IPS-15b (cell line): ENCODE results near the gene COPRS.

Experiments used
- H3K27me3 ChIP-seq: one replicate; pipeline ENCODE4 v1.6.1; 2013; ENCODE audit warnings: low read length; ENCODE audit not compliant: control insufficient read depth, insufficient read depth
- H3K36me3 ChIP-seq: one replicate; pipeline ENCODE4 v1.6.1; 2013; ENCODE audit warnings: low read length; ENCODE audit not compliant: control insufficient read depth, insufficient read depth
- H3K4me1 ChIP-seq: one replicate; pipeline ENCODE4 v1.6.1; 2013; ENCODE audit warnings: mild to moderate bottlenecking, low read length; ENCODE audit not compliant: control insufficient read depth, insufficient read depth
- H3K4me3 ChIP-seq: one replicate; pipeline ENCODE4 v1.5.1; 2013; ENCODE audit warnings: low read depth, low read length
- H3K9ac ChIP-seq: one replicate; pipeline ENCODE4 v1.6.1; 2013; ENCODE audit warnings: low read depth, mild to moderate bottlenecking, low read length
- H3K9me3 ChIP-seq: one replicate; pipeline ENCODE4 v1.6.1; 2013; ENCODE audit warnings: mild to moderate bottlenecking, low read length; ENCODE audit not compliant: control insufficient read depth, insufficient read depth

COPRS gene

DNA sequence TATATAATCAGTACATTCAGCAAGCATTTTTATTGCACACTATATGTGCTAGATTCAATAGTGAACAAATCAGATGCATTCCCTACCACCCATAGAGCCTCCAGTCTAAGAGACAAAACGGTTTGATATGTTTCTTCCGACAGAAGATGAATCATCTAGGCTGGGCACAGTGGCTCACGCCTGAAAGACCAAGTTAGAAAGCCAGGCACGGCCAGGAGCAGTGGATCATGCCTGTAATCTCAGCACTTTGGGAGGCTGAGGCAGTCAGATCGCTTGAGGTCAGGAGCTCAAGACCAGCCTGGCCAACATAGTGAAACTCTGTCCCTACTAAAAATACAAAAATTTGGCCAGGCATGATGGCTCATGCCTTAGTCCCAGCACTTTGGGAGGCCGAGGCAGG, 18.3 kb upstream of the COPRS start:
- H3K36me3 ChIP-seq = peaks cover 38% of the 10 kb centered on the region
- H3K4me1 ChIP-seq = no peaks in the 10 kb centered on the region
- H3K27me3 ChIP-seq = no peaks in the 10 kb centered on the region
- no peak overlapping the region for H3K9ac ChIP-seq
- H3K4me3 ChIP-seq = no peak overlapping the region
- no peaks in the 10 kb centered on the region for H3K9me3 ChIP-seq

DNA sequence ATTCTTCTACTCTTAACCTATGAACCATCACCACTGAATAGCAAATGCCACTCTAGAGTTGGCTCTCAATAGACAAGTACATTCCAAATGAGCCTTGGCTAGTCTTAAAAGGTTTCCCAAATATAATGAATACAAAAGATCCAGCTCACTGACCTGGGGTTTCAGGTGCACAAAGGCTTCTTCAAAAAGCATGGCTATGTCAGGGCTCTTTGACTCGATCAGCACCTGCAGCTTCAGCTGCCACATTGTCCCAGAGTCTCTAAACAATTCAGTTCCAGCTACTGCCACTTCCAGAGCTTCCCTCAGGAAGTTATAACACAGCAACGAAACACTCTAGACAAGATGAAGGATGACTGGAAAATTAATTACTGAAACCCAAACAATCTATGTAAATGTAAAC, 16.0 kb upstream of the COPRS start:
- Histone ChIP-seq H3K27me3 (no peaks in the 10 kb centered on the region), H3K9ac (no peak overlapping the region), H3K9me3 (no peaks in the 10 kb centered on the region), H3K36me3 (peaks cover 41% of the 10 kb centered on the region), H3K4me3 (no peak overlapping the region), H3K4me1 (no peaks in the 10 kb centered on the region)

- Histone ChIP-seq H3K27me3 (no peaks in the 10 kb centered on the region), H3K36me3 (peaks cover 38% of the 10 kb centered on the region), H3K4me3 (no peak overlapping the region), H3K9me3 (no peaks in the 10 kb centered on the region), H3K4me1 (no peaks in the 10 kb centered on the region), H3K9ac (no peak overlapping the region)
Observed at GRCh38 chr17:31869797-31870568, 10.9 kb upstream of the COPRS start.

GRCh38 chr17:31869031-31869430, 10.0 kb upstream of the COPRS start:
- Histone ChIP-seq H3K9ac (no peak overlapping the region), H3K4me1 (no peaks in the 10 kb centered on the region), H3K4me3 (no peak overlapping the region), H3K9me3 (no peaks in the 10 kb centered on the region), H3K36me3 (peaks cover 37% of the 10 kb centered on the region), H3K27me3 (no peaks in the 10 kb centered on the region)

DNA sequence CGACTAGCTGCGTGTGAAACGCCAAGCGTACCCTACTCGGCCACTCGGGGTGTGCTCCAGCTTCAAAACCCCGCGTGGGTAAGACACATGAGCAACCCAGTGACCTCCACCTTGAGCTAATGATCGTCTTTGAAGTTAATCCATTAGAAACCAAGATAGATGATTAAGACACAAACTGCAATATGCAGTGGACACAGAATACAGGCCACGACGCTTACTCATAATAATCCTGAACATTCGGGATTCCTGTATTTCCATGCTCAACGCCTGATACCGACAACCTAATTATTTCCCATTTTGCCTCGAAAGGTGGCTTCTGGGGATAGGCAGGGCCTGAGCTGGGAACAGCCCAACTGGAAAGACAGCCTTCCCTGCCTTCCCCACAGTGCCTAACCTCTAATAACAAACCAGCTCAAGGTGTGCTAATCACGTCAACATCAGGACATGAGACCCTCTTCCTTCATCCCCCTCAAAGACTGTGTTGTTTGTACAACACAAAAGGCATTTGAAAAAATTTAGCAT, 504 bp upstream of the COPRS start:
- Histone ChIP-seq H3K9ac (no peak overlapping the region), H3K4me1 (peaks cover 3% of the 10 kb centered on the region), H3K4me3 (peak overlapping the region; percentile 71), H3K9me3 (no peaks in the 10 kb centered on the region), H3K27me3 (peaks cover 7% of the 10 kb centered on the region), H3K36me3 (peaks cover 6% of the 10 kb centered on the region)

GRCh38 chr17:31857920-31858641, 963 bp downstream of the COPRS start:
- Histone ChIP-seq H3K9ac (no peak overlapping the region), H3K27me3 (peaks cover 7% of the 10 kb centered on the region), H3K4me3 (peak overlapping the region; percentile 76), H3K4me1 (peaks cover 3% of the 10 kb centered on the region), H3K9me3 (no peaks in the 10 kb centered on the region), H3K36me3 (peaks cover 3% of the 10 kb centered on the region)

GRCh38 chr17:31856750-31857149, 2.3 kb downstream of the COPRS start:
- no peak overlapping the region for H3K9ac ChIP-seq
- no peaks in the 10 kb centered on the region for H3K36me3 ChIP-seq

GRCh38 chr17:31854672-31855071, 4.4 kb downstream of the COPRS start:
- Histone ChIP-seq H3K9me3 (no peaks in the 10 kb centered on the region), H3K9ac (no peak overlapping the region), H3K4me1 (peaks cover 3% of the 10 kb centered on the region), H3K36me3 (no peaks in the 10 kb centered on the region), H3K27me3 (peaks cover 7% of the 10 kb centered on the region), H3K4me3 (no peak overlapping the region)

More at GRCh38 chr17:31856750-31857149, 2.3 kb downstream of the COPRS start:
- peaks cover 7% of the 10 kb centered on the region for H3K27me3 ChIP-seq
- H3K4me1 ChIP-seq = peaks cover 3% of the 10 kb centered on the region
- H3K9me3 ChIP-seq = no peaks in the 10 kb centered on the region
- no peak overlapping the region for H3K4me3 ChIP-seq

DNA sequence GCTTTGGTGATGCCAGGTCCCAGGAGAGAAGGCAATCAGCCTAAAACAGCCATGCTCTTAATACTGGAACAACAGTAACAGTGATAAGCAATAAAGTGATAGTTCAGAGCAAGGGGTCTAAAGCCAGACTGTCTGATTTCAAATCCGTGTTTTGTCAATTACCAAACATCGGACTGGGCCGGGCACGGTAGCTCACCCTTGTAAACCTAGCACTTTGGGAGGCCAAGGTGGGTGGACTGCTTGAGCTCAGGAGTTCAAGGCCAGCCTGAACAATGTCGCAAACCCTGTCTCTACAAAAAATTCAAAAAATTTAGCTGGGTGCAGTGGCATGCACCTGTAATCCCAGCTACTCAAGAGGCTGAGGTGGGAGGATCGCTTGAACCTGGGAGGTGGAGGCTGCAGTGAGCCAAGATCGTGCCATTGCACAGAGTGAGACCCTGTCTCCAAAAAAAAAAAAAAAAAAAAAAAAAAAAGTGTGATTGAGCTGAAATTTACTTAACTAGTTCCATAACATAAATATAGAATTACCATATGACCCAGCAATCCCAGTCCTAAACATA, 5.1 kb downstream of the COPRS start:
- no peak overlapping the region for H3K4me3 ChIP-seq

GRCh38 chr17:31845291-31845690, 13.8 kb downstream of the COPRS start:
- Histone ChIP-seq H3K36me3 (no peaks in the 10 kb centered on the region), H3K4me1 (no peaks in the 10 kb centered on the region), H3K9ac (no peak overlapping the region), H3K27me3 (peaks cover 10% of the 10 kb centered on the region), H3K9me3 (no peaks in the 10 kb centered on the region), H3K4me3 (no peak overlapping the region)

More for the DNA sequence above, 5.1 kb downstream of the COPRS start:
- Histone ChIP-seq H3K27me3 (peaks cover 7% of the 10 kb centered on the region), H3K4me1 (no peaks in the 10 kb centered on the region), H3K9ac (no peak overlapping the region), H3K9me3 (no peaks in the 10 kb centered on the region), H3K36me3 (no peaks in the 10 kb centered on the region)

DNA sequence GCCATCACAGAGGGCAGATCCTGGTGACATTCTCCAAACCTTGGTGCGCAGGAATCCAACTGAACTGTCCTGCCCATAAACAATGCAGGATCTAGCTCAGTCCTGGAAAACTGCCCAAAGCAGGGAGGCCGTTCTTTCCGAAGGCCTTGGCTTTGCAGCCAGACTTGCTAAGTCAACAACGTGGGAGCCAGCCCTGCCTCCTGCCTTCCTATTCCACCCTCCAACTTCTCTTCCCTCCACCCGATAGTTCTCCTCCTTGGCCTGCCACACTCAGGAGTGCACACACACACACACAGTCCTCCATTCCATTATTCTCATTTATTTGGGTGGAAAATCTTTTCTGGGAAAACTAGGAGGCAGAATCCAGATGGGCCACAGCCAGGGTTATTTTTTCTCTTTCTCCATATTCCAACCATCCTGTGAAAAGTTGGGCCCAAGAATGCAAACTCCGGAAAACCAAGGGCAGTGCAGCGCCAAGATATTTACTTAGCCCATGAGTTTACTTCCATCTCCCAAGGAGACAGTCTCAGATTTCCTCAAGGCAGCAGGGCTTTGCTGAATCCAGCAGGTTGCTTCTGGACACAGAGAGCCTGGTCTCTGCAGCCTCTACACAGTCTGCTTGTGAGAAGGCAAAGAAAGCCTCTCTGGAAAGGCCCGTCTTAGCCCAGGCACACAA, 15.8 kb downstream of the COPRS start:
- Histone ChIP-seq H3K27me3 (peaks cover 10% of the 10 kb centered on the region), H3K36me3 (no peaks in the 10 kb centered on the region), H3K9me3 (no peaks in the 10 kb centered on the region), H3K4me1 (no peaks in the 10 kb centered on the region), H3K9ac (no peak overlapping the region), H3K4me3 (no peak overlapping the region)
